ENCODE results near the gene SEMA3B.
"Not testable (repeated sequence)": the region's sequence is repeated elsewhere in the genome, so short reads cannot be mapped to it uniquely, and the experiment has no call there.

Gene SEMA3B

GRCh38 chr3:50274371-50275104, 5.6 kb downstream of the SEMA3B start:
- peak; percentile 81 to 84 for DNase-seq

DNA sequence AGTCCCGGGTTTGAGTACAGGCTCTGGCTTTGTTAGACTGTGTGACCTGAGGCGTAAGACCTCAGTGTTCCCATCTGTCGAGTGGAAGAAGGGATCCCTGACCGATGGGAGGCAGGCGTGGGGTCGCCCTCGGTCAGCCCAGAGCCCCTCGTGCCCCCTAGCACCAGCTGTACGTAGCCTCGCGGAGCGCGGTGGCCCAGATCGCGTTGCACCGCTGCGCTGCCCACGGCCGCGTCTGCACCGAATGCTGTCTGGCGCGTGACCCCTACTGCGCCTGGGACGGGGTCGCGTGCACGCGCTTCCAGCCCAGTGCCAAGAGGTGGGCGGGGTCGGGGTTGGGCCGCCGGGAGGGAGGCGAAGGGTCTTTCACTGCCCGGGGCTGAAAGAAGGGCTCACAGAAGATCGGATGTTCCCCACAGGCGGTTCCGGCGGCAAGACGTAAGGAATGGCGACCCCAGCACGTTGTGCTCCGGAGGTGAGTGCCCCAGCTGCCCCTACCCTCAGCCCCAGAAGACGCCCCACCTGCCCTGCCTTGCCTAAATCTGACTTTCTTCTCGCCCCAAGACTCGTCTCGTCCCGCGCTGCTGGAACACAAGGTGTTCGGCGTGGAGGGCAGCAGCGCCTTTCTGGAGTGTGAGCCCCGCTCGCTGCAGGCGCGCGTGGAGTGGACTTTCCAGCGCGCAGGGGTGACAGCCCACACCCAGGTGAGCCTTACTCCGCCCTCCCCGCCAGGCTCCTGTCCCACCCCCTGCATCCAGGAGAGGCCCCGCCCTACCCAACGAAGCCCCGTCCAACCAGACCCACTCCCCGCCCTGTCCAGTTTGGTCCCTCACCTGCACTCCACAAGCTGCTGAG, 6.4 kb downstream of the SEMA3B start:
- DNase-seq: no peak

GRCh38 chr3:50275996-50276761, 7.2 kb downstream of the SEMA3B start:
- peak; percentile 35 to 50 for DNase-seq

GRCh38 chr3:50276762-50277101, 7.8 kb downstream of the SEMA3B start:
- DNase-seq: no peak

- no peak for DNase-seq
Observed at GRCh38 chr3:50278123-50278879, 9.4 kb downstream of the SEMA3B start.

- no peak for DNase-seq
Observed at GRCh38 chr3:50278880-50279224, 9.9 kb downstream of the SEMA3B start, which contains the start of gene LSMEM2. Gene LSMEM2, plus strand, starts transcription at chr3:50279087. Its CDS starts 27 bp downstream, at chr3:50279114.

- no peak for DNase-seq
Observed at GRCh38 chr3:50279255-50280016, 10.5 kb downstream of the SEMA3B start.

GRCh38 chr3:50284121-50284520, 15.2 kb downstream of the SEMA3B start:
- not testable (repeated sequence) for DNase-seq

GRCh38 chr3:50286322-50287227, 17.6 kb downstream of the SEMA3B start:
- no peak for DNase-seq

DNA sequence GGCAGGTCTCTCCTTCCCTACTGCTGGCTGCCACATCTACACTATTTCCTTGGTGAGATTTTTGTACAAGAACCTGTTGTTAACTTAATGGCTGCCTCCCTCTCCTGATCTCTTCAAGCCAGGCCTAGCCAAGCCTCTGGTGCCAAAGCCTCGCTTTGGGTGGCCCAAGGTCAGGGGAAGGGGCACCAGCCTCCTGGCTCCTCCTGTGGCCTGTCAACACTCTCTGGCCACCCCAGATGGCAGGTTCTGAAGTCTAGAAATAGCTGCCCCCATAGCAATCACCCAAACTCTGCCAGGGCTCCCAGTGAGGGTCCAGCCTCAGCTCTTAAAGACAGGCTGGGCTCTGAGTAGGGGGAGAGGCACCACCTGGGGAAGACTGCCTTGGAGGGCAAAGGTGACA, 18.3 kb downstream of the SEMA3B start:
- DNase-seq: no peak

GRCh38 chr3:50288387-50289007, 19.6 kb downstream of the SEMA3B start:
- DNase-seq: no peak

DNA sequence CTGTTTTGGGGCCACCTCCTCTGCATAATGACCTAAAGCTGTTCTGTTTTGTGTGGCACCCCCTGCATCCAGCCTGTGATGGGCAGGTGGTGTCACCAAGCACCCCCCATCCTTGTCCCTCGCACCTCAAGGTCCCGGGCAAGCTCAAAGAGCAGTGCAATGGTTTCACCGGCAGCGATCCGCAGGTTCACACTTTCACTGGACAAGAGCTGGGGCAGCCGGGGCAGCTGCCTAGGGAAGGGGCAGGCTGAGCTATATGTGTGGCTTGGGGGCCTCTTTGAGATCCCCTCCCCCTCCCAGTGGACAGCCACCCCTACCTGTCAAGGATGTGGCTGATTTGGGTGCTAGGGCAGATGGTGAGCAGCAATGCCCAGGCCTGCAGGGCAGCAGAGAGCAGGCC, 20.2 kb downstream of the SEMA3B start:
- DNase-seq: no peak

GRCh38 chr3:50290161-50290641, 21.3 kb downstream of the SEMA3B start:
- DNase-seq: no peak

DNA sequence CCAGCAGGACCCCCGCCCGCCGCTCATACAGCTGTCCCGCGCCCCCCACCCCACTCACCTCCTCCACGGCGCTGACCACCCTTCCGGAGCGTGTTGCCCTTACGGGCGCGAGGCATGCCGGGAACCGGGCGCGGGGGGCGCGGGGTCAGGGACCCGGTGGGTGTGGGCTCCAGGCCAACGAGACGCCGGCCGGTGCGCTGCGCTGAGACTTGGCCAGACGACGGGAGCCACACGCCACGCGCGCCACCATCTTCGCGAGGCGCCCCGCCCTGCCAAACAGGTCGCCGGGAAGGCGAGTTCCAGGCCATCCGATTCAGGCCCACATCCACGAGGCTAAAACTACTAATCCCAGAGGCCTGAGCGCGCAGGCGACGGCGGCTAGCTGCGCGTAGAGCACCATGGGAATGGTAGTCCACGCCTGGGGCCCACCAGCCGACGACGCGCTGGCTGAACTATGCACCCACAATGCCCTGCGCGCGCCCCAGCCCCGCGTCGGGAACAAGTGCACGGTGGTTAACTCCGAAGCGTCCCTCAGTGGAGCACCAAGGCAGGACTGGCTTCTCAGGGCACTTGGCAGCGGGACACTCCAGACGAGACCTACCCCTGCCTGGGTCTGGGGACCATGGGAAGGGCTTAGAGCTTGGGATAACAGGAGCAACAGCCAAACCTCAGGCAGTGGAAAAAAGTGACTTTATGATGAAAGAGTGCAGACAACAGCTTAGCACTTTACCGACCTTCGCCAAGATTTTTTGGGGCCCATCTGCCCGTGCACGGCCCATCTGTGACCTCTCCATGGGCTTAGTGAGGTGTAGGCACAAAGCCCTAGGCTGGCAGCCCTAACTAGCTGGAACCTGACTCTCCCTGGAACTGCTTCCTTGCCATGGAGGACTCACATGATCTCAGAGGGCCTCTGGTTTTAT, 23.5 kb downstream of the SEMA3B start, which contains the start of gene IFRD2:
Gene IFRD2 (minus strand): TSS at position 271 of the 920 bp plus-strand sequence. CDS start 155 bp downstream, at position 116.
- DNase-seq: peak; percentile 94 to 95

- no peak for DNase-seq
Observed at GRCh38 chr3:50293079-50293801, 24.3 kb downstream of the SEMA3B start.

GRCh38 chr3:50294089-50294488, 25.1 kb downstream of the SEMA3B start:
- DNase-seq: no peak

GRCh38 chr3:50294492-50295403, 25.8 kb downstream of the SEMA3B start:
- DNase-seq: no peak
